Neural progenitor cell (in vitro differentiated cells): ENCODE data around the gene C17orf50. TPM values are rescaled to one million over a fixed set of nuclear protein-coding genes. Genes with fewer than 3 reads are reported as not detected.

ENCODE experiments used
- DNase-seq: peaks from one replicate; pipeline ENCODE4 v3.0.0-alpha.2; 2016; ENCODE audit warnings: low spot score
- H2AFZ ChIP-seq: fragments of 200-600 bp; sonication (generic); replicated peaks from 2 replicates; pipeline ENCODE4 v1.6.1; 2016; ENCODE audit warnings: antibody characterized with exemption
- H3F3A ChIP-seq: fragments of 200-600 bp; sonication (generic); 2 replicates; pipeline ENCODE4 v1.6.1; 2016; ENCODE audit warnings: antibody characterized with exemption, low read depth
- H3K27ac ChIP-seq: fragments of 200-600 bp; sonication (generic); 2 replicates; pipeline ENCODE4 v1.5.1; 2016; ENCODE audit warnings: mild to moderate bottlenecking
- H3K27me3 ChIP-seq: fragments of 200-600 bp; sonication (generic); 2 replicates; pipeline ENCODE4 v1.6.1; 2016; ENCODE audit warnings: mild to moderate bottlenecking, moderate library complexity
- H3K36me3 ChIP-seq: fragments of 200-600 bp; sonication (generic); 2 replicates; pipeline ENCODE4 v1.5.1; 2016
- H3K4me1 ChIP-seq: fragments of 200-600 bp; sonication (generic); 2 replicates; pipeline ENCODE4 v1.6.1; 2016; ENCODE audit warnings: mixed run types
- H3K4me2 ChIP-seq: fragments of 200-600 bp; sonication (generic); 2 replicates; pipeline ENCODE4 v1.6.1; 2016
- H3K4me3 ChIP-seq: fragments of 200-600 bp; sonication (generic); 2 replicates; pipeline ENCODE4 v1.5.1; 2016
- H3K79me2 ChIP-seq: fragments of 200-600 bp; sonication (generic); 2 replicates; pipeline ENCODE4 v1.6.1; 2016; ENCODE audit warnings: low read depth
- H3K9ac ChIP-seq: fragments of 200-600 bp; sonication (generic); 2 replicates; pipeline ENCODE4 v1.6.1; 2016
- H3K9me3 ChIP-seq: fragments of 200-600 bp; sonication (generic); 2 replicates; pipeline ENCODE4 v1.5.1; 2016; ENCODE audit warnings: low read depth
- H4K20me1 ChIP-seq: fragments of 200-600 bp; sonication (generic); 2 replicates; pipeline ENCODE4 v1.6.1; 2016; ENCODE audit warnings: low read depth
- H3K27ac Mint-ChIP-seq: 3 replicates; pipeline ENCODE4 v1.8.0; 2021; ENCODE audit warnings: mixed read lengths
- H3K27me3 Mint-ChIP-seq: 2 replicates; pipeline ENCODE4 v1.8.0; 2022; ENCODE audit warnings: low read depth, mild to moderate bottlenecking, inconsistent platforms, moderate library complexity, mixed read lengths; ENCODE audit not compliant: insufficient read depth
- H3K36me3 Mint-ChIP-seq: 3 replicates; pipeline ENCODE4 v1.8.0; 2021; ENCODE audit warnings: mixed read lengths
- H3K4me1 Mint-ChIP-seq: 3 replicates; pipeline ENCODE4 v1.8.0; 2021; ENCODE audit warnings: mixed read lengths
- H3K4me3 Mint-ChIP-seq: 3 replicates; pipeline ENCODE4 v1.8.0; 2021; ENCODE audit warnings: mild to moderate bottlenecking, moderate library complexity, mixed read lengths
- H3K9me3 Mint-ChIP-seq: 3 replicates; pipeline ENCODE4 v1.8.0; 2020; ENCODE audit warnings: mixed read lengths
- EZH2 ChIP-seq: fragments of 200-600 bp; sonication (generic); IDR thresholded peaks from 2 replicates; pipeline ENCODE4 v1.6.1; 2017; ENCODE audit warnings: antibody characterized with exemption, mild to moderate bottlenecking, moderate library complexity
- EZH2phosphoT487 ChIP-seq: fragments of 200-600 bp; sonication (generic); IDR thresholded peaks from 2 replicates; pipeline ENCODE4 v1.6.1; 2017; ENCODE audit warnings: antibody characterized with exemption
- total RNA-seq: library from RNA; depleted of rRNA; stranded (reverse); fragments of >200 nt; gene quantifications from 2 replicates; pipeline ENCODE4 v1.2.3, GENCODE V29; 2015; ENCODE audit warnings: low replicate concordance
- TF ChIP-seq, protein P1 (sequence below): fragments of 200-600 bp; sonication (generic); IDR thresholded peaks from 2 replicates; pipeline ENCODE4 v1.5.1; 2017; ENCODE audit warnings: antibody characterized with exemption, mild to moderate bottlenecking

The C17orf50 gene
- total RNA-seq, 1 donor from 2014 or later, result not detected

DNA sequence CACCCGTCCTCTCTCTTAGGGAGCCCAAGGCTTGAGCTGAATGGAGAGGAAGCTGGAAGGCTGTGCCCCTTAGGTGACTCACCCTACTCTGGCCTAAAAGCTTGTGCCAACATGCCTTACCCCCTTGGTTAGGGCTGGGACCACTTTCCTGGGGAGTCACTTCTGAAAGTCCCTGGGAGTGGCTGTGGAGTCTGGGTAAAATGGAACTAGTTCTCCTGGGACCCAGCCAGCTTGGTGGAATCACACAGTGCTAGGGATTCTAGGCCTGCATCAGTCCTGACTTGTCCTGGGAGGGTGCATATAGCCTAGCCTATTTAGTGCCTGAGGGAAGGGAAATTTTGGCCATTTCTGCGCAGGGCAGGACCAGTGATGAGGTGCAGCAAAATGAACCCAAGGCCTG, 24.2 kb downstream of the C17orf50 start:
- H3F3A ChIP-seq, result no peaks in the 10 kb centered on the region
- no peak for TF ChIP-seq EZH2
- TF ChIP-seq, protein P1, sequence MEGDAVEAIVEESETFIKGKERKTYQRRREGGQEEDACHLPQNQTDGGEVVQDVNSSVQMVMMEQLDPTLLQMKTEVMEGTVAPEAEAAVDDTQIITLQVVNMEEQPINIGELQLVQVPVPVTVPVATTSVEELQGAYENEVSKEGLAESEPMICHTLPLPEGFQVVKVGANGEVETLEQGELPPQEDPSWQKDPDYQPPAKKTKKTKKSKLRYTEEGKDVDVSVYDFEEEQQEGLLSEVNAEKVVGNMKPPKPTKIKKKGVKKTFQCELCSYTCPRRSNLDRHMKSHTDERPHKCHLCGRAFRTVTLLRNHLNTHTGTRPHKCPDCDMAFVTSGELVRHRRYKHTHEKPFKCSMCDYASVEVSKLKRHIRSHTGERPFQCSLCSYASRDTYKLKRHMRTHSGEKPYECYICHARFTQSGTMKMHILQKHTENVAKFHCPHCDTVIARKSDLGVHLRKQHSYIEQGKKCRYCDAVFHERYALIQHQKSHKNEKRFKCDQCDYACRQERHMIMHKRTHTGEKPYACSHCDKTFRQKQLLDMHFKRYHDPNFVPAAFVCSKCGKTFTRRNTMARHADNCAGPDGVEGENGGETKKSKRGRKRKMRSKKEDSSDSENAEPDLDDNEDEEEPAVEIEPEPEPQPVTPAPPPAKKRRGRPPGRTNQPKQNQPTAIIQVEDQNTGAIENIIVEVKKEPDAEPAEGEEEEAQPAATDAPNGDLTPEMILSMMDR, result no peak
- TF ChIP-seq EZH2phosphoT487, result no peak
- H2AFZ ChIP-seq, result no peak overlapping the region
- H3K79me2 ChIP-seq, result no peaks in the 10 kb centered on the region
- no peaks in the 10 kb centered on the region for H4K20me1 ChIP-seq
- no peak overlapping the region for H3K4me2 ChIP-seq
- no peaks in the 10 kb centered on the region for H3K4me1 ChIP-seq
- H3K9me3 ChIP-seq, result no peaks in the 10 kb centered on the region
- peaks cover 21% of the 10 kb centered on the region for H3K27me3 ChIP-seq
- H3K27ac Mint-ChIP-seq, result no peak overlapping the region
- H3K4me3 Mint-ChIP-seq, result no peak overlapping the region
- H3K36me3 Mint-ChIP-seq, result no peaks in the 10 kb centered on the region
- no peaks in the 10 kb centered on the region for H3K9me3 Mint-ChIP-seq
- no peak overlapping the region for H3K27ac ChIP-seq
- no peaks in the 10 kb centered on the region for H3K36me3 ChIP-seq
- H3K4me3 ChIP-seq, result no peak overlapping the region
- H3K4me1 Mint-ChIP-seq, result peaks cover 8% of the 10 kb centered on the region
- DNase-seq, result no peak
- H3K27me3 Mint-ChIP-seq, result peaks cover 7% of the 10 kb centered on the region
- H3K9ac ChIP-seq, result no peak overlapping the region

DNA sequence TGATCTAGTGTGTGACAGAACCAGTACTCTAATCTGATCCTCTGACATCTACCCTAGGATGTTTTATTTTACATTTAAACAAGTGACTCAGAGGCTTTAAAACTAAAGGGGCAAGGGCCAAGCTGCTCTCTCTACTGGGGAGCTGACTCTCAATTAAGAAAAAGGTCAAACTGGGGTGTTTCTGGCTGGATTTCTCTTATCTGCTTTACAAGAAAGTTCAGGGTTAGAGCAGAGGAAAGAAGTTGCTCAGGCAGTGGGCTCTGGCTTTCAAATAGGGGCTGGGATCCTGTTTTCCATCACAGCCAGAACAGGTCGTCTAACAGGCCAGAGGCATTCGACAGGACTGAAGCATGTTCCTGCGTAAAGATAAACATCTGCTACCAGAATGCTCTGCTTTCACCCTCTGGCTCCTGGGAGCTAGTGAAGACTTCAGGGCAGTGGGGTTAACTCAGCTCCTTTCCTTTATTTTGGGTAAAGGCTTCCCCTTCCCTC, 26.3 kb downstream of the C17orf50 start:
- H3K4me1 ChIP-seq, result no peaks in the 10 kb centered on the region
- no peaks in the 10 kb centered on the region for H3F3A ChIP-seq
- no peaks in the 10 kb centered on the region for H3K9me3 Mint-ChIP-seq
- DNase-seq, result no peak
- no peaks in the 10 kb centered on the region for H3K79me2 ChIP-seq
- H3K27me3 Mint-ChIP-seq, result peaks cover 7% of the 10 kb centered on the region
- H4K20me1 ChIP-seq, result no peaks in the 10 kb centered on the region
- no peak overlapping the region for H3K4me2 ChIP-seq
- TF ChIP-seq, protein P1, result no peak
- TF ChIP-seq EZH2phosphoT487 (no peak), EZH2 (no peak)
- H3K4me1 Mint-ChIP-seq, result peaks cover 9% of the 10 kb centered on the region
- H3K27me3 ChIP-seq, result peaks cover 32% of the 10 kb centered on the region
- no peak overlapping the region for H3K4me3 Mint-ChIP-seq
- no peak overlapping the region for H3K9ac ChIP-seq
- no peak overlapping the region for H2AFZ ChIP-seq
- H3K27ac ChIP-seq, result no peak overlapping the region
- H3K36me3 ChIP-seq, result no peaks in the 10 kb centered on the region
- H3K27ac Mint-ChIP-seq, result no peak overlapping the region
- H3K9me3 ChIP-seq, result no peaks in the 10 kb centered on the region
- H3K36me3 Mint-ChIP-seq, result no peaks in the 10 kb centered on the region
- no peak overlapping the region for H3K4me3 ChIP-seq

DNA sequence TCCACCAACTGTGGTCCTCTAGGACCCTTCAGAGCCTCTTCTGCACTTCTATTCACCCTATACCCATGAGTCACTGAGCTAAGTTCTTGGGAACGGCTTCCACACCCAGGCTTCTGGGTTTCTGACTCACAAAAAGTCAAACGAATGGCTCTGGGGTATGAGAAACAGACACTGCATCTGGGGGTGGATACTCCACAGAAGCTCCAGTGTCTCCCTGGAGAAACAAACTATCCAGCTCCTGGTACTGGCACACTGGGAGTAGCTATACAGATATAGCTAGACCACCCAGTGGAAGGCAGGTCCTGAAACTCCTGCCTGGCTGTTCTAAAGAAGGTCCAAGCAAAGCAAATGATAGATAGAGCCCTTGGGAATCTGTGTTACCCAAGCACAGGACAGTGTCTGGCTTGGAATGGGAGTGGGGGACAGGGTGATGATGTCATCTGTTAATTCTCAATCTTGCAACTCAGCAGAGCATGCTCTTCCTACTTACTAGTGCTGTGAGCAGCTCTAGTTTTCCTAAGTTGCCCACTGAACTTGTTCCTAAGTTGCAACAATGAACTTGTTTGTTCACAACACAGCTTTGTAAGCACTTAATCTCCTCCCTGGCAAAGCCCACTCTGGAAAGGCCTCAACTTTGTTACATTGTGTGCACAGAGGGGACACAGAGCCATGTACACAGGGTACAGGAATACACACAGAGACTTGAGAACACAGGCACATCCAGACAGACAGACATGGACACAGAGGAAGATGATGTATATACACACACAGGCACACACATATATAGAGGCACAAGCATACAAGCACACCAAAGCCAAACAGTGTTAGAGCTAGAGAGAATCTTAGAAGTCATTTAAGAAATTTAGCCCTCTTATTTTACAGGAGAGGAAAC, 28.0 kb downstream of the C17orf50 start:
- Histone ChIP-seq H2AFZ (no peak overlapping the region), H3K4me1 (no peaks in the 10 kb centered on the region), H3K27ac (no peak overlapping the region), H3F3A (no peaks in the 10 kb centered on the region), H3K9me3 (no peaks in the 10 kb centered on the region), H3K4me2 (no peak overlapping the region), H3K27me3 (peaks cover 50% of the 10 kb centered on the region), H4K20me1 (no peaks in the 10 kb centered on the region), H3K9ac (no peak overlapping the region), H3K36me3 (no peaks in the 10 kb centered on the region), H3K79me2 (no peaks in the 10 kb centered on the region), H3K4me3 (no peak overlapping the region)
- DNase-seq, result no peak
- Mint-ChIP-seq H3K27ac (no peak overlapping the region), H3K4me1 (peaks cover 12% of the 10 kb centered on the region), H3K27me3 (peaks cover 13% of the 10 kb centered on the region), H3K4me3 (no peak overlapping the region), H3K36me3 (no peaks in the 10 kb centered on the region), H3K9me3 (no peaks in the 10 kb centered on the region)
- TF ChIP-seq EZH2phosphoT487 (no peak), EZH2 (no peak)
- TF ChIP-seq, protein P1, result no peak
